Measurements from ENCODE around the gene GLRX3.
"Not testable (repeated sequence)": the region's sequence is repeated elsewhere in the genome, so short reads cannot be mapped to it uniquely, and the experiment has no call there.

The GLRX3 gene

DNA sequence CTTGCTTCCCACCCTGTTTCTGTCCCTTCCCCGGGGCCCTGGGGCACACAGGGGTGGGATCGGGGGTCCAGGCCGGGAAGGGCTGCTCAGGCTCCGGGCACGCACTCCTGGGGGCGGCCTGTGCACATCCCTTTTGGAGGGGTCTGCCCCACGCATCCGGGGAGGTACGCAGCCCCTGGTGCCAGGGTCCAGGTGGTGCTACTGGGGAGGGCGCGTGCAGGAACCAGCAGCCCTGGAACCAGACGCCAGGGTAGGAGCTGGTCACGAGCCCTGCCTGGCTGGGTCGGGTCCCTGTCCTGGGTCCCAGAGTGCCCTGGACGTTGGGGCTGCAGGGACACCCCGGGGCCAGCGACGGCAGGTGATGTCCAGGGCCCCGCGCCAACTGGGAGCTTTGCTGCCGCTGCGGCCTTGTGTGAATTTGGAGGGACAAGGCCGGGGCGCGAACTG, 53.4 kb downstream of the GLRX3 start:
- DNase-seq (ENCODE audit: low read depth) = no peak

DNA sequence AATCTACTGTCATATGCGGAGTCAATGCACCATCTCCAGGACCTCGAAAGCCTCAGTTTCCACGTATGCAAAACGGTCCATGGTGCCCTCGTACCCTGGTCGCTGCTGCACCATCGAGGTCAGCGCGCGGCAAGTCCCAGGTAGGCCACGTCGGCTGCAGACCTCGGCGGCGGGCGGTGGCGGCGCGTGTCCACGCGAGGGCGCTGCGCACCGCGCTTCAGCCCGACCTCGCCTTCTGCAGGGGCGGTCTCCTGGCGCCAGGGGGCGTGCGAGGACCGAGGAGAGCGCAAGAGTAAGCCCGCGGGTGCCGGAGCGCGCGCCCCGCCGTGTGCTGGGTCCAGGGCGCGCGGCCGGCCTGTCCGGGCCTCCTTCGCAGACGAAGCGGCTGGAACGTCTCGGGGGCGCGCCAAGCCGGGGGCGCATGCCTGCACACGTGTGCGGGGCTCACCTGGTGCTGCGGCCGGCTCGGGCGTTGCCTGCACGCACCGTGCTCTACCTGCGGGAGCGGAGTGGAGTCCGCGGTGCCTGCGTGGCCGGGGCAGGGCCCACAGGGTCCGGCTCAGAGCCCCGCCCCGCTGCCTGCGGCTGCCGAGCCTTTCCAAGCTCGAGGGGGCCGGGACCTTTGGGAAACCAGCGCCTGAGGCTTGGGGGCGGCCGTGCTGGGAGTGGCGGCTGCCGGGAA, 54.0 kb downstream of the GLRX3 start:
- peak; percentile 80 for DNase-seq (ENCODE audit: low read depth)

DNA sequence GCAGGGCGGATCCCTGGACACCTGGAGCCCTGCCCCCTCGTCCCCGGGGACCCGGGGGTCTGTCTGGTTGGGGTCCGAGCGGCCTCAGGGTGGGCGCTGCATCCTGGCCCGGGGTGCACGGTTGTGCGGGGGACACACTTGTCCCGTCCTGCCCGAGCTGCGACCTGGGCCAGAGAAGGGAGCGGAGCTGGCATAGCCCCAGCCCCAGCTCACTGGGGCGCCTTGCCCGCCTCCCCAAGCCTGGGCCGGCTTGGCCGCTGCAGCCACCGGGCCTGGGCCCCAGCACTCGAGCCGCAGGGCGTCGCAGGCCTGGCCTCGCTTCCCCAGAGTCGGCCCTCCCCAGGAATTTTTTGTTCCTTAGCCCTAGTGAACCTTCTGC, 54.5 kb downstream of the GLRX3 start:
- no peak for DNase-seq (ENCODE audit: low read depth)

DNA sequence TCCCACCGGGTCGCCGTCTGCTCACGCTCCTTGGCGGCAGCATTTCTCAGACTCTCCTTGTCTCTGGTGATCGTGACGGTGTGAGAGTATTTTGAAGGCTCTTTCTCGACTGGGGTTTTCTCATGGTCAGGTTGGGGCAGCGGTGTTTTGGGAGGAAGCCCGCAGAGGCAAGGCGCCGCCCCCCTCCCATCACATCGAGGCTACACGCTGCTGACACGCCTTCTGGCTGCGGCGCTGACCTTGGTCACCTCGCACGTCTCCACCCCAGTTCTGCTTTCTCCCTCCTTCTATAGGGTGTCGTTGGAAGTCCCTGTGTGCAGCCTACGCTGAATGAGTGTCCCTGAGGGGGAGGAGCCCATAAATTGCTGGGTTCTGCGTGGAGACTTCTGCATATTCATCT, 55.2 kb downstream of the GLRX3 start:
- DNase-seq (ENCODE audit: low read depth) = no peak

DNA sequence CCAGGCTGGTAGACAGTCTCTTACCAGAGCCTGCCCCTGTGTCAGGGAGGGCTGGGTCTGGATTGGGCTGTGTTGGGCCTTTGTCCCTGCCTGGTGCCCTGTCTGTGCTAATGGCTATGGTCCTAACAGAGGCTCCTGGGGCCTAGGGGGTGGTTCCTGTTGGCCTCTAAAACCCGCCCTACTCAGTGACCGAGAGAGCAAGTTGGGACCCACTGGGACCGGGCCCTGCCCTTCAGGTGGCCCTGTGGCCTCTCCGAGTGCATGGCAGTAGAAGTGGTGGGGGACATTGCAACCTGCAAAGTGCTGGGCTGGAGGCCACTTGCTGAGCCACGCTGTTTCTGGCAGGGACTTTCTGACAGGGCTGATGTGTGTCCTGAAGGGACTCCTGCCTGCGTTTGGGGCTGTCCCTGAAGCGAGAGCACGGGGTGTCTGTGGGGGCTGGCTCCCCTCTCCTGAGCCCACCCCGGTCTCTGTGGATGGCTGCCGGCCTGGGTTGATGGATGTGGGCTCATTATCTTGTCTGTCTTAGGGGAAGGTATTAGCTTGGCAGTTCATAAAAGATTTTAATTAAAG, 56.2 kb downstream of the GLRX3 start:
- no peak for DNase-seq (ENCODE audit: low read depth)

DNA sequence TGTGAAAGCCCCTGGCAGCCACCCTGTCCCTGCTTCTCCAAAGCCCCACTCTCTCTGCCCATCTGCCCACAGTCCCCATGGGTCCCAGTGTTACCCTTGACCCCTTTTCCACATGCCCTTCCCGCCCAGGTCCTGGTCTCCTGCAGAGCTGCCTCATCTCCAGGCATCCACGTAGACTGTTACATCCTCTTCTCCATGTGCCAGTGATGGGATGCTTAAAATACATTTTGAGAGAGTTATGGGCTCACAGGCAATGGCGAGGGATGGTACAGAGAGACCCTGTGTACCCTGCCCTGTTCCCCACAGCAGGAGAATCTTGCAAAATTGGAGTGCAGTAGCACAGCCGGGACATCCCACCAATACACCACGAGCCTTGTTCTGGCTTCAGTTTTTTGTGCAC, 56.8 kb downstream of the GLRX3 start:
- no peak for DNase-seq (ENCODE audit: low read depth)

DNA sequence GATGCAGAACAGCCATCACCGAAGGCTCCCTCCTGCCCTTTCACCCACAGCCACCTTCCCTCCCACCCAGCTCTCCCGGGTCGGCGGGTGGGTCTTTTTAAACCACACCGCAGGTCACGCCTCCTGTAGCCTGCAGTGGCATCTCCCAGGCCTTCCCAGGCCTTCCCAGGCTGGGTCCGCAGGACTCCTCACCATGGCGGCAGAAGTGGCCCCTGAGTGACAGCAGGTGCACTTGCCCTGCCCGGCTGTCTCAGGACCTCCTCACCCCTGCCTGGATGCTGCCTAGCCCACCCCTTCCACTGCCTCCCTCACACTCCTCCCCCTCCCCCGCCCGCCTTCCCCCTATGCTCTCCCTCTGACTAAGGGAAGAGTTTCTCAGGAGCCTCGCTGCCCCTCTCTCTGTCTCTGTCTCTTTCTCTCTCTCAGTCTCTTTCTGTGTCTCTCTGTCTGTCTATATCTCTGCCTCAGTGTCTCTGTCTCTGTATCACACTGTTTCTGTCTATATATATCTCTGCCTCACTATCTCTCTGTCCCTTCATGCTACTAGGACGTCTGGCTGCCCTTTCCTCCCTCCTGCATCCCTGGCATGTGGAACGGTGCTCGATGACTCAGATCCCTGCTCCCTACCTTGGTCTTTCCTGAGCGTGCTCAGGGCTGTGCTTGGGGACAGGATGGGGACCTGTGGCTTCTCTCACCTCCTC, 57.5 kb downstream of the GLRX3 start:
- no peak for DNase-seq (ENCODE audit: low read depth)

DNA sequence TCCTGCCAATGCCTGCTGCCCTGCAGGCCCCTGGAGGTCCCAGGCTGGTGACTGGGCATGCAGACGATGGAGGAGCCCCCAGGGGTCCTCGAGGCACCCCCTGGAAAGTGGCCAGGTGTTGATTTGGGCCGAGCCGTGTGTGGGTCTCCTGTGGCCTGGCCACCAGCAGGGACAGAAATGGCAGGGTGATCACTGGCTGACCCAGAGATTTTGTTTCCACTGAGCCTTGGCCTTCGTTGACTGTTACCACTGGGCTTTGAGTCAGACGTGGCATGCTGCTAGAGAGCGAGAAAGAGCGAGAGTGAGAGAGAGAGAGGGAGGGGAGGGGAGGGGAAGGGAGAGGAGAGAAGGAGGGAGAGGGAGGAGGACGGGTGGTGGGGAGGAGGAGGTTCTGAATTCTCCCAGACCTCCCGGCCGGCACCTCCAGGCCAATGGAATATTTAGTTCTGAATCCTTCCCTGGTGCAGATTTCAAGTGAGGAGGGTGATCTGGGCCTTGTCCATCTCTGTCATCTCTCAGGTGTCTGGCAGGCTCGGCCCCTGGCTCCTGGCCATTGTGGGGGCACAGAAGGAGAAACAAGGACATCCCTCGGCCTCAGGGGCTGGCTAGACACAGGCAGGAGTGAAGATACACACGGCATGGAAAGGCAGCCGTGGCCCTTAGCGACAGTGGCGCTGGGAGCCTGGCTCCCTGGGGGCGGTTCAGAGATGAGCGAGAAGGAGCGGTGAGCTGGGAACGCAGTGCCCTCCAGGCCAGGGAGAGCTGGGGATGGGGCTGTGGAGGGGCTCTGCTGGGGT, 58.2 kb downstream of the GLRX3 start:
- DNase-seq (ENCODE audit: low read depth) = no peak

DNA sequence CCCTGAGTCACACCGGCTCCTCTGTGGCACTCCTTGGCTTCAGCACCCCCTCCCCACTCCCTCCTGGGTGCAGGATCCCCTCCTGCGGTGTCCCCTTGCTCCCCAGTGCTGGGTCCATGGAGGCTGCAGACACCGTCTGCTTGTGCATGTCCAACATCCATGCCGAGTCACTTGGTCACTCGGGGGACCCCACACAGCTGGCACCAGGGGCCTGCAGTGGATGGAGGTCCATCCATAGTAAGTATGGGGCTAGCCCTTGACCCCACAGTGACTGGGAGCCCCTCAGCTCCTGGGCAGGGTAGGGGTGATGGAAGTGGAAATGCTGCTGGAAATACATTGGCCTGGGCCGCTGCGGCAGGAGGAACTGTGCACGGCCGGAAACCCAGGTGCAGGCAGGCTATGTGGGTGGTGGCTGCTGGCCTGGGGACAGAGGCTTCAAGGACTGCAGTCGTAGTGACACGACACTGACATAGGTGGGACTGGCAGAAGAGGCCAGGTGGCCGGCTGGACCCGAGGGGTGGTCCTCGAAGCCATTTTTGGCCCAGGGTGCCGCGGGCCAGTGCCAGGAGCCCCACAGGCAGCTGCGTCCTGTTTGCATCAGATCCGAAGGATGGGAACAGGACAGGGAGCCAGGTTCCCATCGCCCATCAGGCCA, 58.9 kb downstream of the GLRX3 start:
- no peak for DNase-seq (ENCODE audit: low read depth)

DNA sequence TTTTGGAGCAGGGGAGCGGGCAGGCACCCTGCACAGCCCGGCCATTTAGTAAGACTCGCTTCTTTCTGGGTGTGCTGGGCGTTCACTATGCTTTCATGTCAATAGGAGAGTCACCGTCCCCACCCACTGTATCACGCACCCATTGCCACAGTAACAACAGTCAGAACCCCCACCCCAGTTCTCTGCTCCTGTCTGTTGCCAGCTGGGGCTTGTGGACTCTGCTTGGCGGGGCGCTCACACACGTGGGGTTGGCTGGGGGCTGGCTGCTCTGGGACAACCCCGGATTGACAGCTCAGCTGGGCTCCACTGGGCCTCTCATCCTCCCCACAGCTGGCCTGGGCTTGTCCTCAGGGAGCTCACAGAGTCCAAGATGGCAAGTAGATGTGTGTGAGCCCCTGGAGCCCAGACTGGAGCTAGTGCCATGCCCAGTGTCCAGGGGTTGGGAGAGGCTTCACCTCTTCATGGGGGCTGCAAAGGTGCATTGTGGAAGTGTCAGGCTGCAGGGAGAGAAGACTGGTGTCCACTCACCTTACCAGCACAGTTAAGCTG, 59.6 kb downstream of the GLRX3 start:
- DNase-seq (ENCODE audit: low read depth) = no peak

DNA sequence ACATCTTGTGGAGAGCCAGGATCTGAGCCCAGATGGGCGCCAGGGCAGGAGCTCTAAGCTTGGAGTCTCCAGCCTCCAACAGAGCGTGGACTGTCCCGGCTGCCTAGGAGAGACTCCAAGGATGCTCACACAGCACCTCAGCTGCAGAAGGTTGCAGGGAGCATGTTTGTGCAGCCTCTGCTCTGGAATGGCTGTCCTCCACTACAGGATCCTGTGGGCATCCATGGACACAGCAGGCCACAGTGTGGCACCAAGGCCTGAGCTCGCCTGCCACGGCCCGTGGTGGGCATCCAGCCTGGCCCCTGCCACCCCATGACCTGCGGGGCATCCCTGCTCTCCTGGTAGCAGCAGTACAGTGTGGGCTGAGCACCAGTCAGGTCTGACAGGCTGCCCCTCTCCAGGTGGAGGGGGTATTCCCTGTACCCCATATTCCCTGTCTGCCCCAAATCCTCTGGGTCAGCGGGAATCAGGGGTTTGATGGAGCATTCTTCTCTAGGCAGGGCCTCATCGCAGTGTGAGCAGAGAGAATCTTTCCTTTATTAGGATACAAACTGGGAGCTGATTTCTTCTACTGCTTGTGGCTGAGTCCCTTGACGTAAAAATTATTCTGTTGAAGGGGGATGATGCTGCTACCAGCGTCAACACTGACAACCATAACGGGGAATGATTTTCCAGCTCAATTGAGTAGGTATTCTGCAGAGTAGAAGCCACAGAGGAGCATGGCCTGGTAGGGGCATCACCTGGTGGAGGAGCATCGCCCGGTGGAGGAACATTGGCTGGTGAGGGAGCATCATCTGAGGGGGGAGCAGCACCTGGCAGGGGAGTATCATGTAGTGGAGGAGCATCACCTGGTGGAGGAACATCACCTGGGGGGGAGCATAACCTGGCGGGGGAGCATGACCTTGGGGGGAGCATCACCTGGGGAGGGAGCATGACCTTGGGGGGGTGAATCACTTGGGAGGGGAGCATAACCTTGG, 60.6 kb downstream of the GLRX3 start:
- no peak for DNase-seq (ENCODE audit: low read depth)

DNA sequence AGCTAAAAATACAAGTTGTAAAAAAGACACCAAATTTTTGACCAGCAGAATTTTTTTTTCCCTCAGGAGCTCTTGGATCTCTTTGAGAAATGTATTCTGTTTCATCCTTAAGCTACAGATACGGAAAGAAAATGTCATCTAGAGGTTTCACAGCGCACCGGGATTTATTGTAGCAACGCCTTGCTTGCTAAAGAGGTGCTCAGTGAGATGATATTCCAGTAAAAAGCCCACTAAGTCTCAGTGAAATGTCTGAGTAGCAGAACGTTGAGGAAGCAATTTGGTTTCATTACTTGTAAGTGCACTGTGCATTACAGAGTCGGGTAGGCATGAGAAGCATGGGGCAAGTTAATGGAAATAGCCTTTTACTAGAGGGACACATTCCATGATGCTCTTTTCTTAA, 62.5 kb downstream of the GLRX3 start:
- no peak for DNase-seq (ENCODE audit: low read depth)

DNA sequence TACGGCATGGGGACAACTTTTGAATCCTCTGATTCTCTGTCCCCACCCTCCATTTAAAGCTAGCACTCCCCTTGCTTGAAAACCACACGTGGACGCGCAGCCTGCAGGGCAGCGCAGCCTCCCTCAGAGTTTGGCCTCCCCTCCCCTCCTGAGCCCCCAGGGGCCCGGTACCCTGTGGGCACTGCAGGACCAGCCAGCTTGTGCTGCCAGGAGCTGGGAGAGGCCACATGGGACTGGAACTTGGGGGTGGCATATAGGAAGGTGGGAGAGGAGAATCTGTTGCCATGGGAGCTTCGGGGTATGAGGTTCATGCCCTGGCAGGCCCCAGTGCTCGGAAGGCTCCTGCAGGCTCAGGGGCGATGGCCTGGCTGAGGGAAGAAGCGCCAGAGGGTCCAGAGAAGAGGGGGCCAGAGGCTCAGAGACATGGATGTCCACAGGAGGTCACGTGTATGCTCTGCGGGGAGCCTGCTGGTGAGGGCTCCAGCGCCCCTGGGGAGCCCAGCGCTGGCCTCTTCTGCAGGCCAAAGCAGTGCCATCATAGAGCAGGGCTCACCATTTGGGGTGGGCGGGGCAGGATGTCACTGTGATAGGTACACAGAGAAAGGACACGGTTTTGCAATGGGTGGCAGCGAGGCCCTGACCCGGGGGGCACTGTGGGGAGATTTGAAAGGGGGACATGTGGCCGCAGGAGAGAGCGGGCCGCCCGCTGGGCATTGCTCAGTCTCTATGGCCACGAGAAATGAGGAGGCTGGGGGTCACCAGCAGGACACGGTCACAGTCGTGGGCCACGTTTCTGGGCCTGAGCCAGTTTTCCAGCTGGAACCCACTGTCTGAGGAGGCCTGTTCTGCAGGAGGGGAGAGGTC, 64.2 kb downstream of the GLRX3 start:
- no peak for DNase-seq (ENCODE audit: low read depth)

DNA sequence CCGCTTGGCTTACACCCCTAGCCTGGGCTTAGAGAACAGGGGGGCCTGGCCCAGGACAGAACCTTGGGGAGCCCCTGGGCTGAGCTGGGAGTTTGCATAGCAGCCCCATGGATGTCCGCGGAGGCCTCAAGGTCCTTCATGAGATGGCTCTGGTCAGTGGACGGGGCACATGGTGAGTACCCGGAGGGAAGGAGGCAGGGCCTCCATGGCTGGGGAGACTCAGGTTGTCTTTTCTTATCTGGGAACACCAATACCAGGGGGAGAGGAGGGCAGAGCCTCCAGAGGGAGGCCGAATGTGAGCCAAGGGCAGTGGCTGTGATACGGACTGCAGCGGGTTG, 64.8 kb downstream of the GLRX3 start:
- DNase-seq (ENCODE audit: low read depth) = no peak

DNA sequence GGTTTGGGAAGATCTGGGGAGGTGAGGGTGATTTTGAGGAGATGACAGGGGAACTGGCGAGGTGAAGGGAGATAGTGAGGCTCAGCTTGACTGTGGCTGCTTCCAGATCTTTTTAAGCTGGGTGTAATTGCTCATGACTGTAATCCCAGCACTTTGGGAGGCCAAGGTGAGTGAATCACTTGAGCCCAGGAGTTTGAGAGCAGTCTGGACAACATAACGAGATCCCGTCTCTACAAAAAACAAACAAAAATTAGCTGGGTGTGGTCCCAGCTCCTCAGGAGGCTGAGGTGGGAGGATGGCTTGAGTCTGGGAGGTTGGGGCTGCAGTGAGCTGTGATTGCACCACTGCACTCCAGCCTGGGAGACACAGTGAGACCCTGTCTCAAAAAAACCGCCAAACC, 66.0 kb downstream of the GLRX3 start:
- not testable (repeated sequence) for DNase-seq (ENCODE audit: low read depth)

DNA sequence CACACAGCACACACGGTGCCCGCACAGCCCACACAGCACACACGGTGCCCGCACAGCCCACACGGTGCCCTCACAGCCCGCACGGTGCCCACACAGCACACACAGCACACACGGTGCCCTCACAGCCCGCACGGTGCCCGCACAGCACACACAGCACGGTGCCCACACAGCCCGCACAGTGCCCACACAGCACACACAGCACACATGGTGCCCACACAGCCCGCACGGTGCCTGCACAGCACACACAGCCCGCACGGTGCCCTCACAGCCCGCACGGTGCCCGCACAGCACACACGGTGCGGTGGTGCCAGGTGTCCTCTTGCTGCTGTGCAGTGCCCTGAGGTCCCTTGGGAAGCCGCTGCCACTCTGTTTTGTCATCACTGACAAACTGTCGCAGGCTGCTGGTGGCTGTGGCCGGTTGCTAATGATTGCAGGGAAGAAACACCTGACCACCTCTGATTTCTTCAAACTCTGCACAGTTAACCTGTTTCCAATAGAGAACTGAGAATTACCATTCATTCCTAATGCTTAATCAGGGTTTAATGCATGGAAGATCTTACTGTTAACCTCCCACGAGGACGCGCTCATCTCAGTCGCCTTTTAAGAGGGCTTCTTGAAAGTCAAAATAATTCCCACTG, 66.9 kb downstream of the GLRX3 start:
- DNase-seq (ENCODE audit: low read depth) = no peak

DNA sequence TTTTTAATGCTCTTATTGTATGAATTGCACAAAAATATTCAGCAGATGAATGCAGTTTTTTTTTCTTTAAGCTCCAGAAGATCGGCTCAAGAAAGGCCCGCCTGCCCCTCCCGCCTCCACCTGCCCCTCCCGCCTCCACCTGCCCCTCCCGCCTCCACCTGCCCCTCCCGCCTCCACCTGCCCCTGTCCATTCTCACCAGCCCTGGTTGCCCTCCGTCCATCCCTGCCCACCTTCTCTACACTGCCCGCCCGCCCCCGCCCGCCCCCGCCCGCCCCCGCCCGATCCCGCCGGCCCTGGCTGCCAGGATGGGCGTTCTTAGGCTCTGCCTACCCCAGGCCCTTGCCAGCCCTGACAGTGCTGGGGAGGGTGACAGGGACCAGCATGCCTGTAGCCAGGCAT, 67.4 kb downstream of the GLRX3 start:
- no peak for DNase-seq (ENCODE audit: low read depth)

DNA sequence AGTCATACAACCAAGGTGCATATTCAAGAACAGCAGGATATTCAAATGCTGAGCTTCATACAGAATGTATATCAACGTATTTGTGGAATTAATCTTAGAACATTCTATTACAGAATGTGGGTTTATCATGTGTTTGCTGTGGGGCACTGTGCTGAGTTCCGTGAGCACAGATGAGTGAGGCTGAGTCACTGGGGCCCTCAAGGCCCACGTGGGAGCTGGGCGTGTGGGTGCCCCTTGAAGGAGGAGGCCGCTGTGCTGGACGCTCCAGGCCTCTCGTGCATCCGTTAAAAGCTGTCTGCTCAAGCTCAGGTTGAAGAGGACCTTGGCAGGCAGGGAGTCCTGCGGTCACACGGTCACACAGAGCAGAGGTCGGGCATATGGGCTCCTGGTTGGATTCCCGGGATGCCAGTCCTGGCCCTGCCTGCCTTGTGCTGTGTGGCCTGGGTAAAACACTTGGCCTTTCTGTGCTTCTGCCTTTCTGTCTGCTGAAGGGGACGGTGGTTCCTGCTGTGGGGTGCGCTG, 70.1 kb downstream of the GLRX3 start:
- DNase-seq (ENCODE audit: low read depth) = no peak

DNA sequence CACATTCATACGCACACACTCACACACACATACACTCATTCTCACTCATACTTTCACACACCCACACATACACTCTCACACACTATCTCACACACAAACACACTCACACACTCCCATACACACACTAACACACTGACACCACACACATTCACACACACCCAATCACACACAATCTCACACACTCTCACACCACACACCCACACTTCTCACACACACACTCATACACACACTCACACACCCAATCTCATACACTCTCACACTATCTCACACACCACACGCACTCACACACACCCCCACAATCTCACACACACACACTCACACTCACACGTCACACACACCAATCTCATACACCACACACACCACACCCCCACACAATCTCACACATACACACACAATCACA, 71.0 kb downstream of the GLRX3 start:
- DNase-seq (ENCODE audit: low read depth) = no peak
